Measurements from ENCODE around the gene BAG5. TPM values are rescaled to one million over a fixed set of nuclear protein-coding genes. Genes with fewer than 3 reads are reported as not detected.

The BAG5 gene
- total RNA-seq, 1 experiment from 2014 or later, result 76.5 TPM

- intact Hi-C loops (cut with micrococcal nuclease; ENCODE audit: unreplicated experiment), result loop anchor here (1.0 to 5.0 kb wide), 3 partner anchors 19 to 41 kb away; partner anchors contain the start of genes BAG5 and COA8
- no peaks in the 10 kb centered on the region for H3K9me3 ChIP-seq (ENCODE audit: insufficient read depth, low read depth)
- peak overlapping the region; percentile 66 for H3K4me3 ChIP-seq
- peaks cover 56% of the 10 kb centered on the region for H3F3A ChIP-seq (ENCODE audit: insufficient read depth, low read depth)
- H3K4me2 ChIP-seq, result peak overlapping the region; percentile 73
- TF ChIP-seq EZH2 (IDR thresholded peaks at IDR 0.05; ENCODE audit: low read depth) (no peak), CTCF (conservative IDR thresholded peaks at IDR 0.05) (no peak)
- BruUV-seq (replicated peaks), result no TSS peak
- no peaks in the 10 kb centered on the region for H3K36me3 ChIP-seq (ENCODE audit: low read depth)
- no peaks in the 10 kb centered on the region for H3K79me2 ChIP-seq (ENCODE audit: low read depth)
- CTCF ChIA-PET, result interaction anchor here (0.6 to 2.2 kb wide), 8 partner anchors 12 to 546 kb away, joined by 3 to 15 read pairs (median 3); no protein-coding TSS in a partner anchor
- peaks cover 18% of the 10 kb centered on the region for H4K20me1 ChIP-seq (ENCODE audit: insufficient read depth)
- peaks cover 11% of the 10 kb centered on the region for H3K4me1 ChIP-seq (replicated peaks; ENCODE audit: insufficient read depth)
- H3K27me3 ChIP-seq (ENCODE audit: insufficient read depth, low read depth), result no peaks in the 10 kb centered on the region
- DNase-seq, result no peak
- peak overlapping the region; percentile 76 for H2AFZ ChIP-seq
- POLR2A ChIA-PET (ENCODE audit: unreplicated experiment), result interaction anchor here (0.6 to 0.8 kb wide), 3 partner anchors 19 to 588 kb away, joined by 3 to 4 read pairs (median 3); no protein-coding TSS in a partner anchor
- H3K9me2 ChIP-seq (ENCODE audit: insufficient read depth), result no peaks in the 10 kb centered on the region
- H3K27ac ChIP-seq, result no peak overlapping the region
Observed at GRCh38 chr14:103521438-103521950, 41.0 kb downstream of the BAG5 start.

DNA sequence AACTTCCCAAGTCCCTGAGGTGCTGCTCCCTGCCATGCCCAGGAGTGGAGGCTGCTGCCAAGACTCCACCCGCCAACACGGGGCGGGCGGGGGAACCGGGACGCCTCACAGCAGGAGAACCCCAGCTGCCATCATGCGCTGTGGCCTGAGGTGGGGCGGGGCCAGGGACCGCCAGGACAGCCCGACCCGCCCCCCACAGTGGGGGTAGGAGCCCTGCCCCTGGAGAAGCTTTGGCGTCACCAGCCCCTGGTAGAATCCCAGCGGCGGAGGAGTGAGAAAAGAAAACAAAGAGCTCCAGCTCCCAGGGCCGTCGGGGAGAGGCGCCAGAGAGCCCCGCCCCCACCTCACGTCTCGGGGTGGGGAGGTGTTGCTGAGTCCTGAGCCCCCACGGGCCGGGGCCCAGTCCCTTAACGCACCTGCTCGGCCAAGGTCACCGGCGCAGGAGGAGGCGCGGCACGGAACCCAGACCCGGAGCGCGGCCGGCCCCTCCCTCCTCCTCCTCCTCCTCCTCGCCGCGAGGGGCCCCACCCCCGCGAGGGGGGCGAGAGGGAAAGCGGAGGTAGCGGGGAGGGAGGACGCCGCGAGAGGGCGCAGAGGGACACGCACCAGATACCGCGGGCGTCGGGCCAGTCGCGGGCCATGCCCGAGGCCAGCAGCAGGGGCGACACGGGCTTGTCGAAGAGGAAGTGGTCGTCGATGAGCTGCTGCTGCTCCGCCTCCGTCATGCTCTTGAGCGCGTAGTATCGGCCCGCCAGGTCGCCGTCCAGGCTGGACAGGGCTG is 41.6 kb downstream of the BAG5 start:
- no peaks in the 10 kb centered on the region for H3K36me3 ChIP-seq (ENCODE audit: low read depth)
- H4K20me1 ChIP-seq (ENCODE audit: insufficient read depth), result peaks cover 21% of the 10 kb centered on the region
- H3K4me2 ChIP-seq, result peak overlapping the region; percentile 73
- H3K4me1 ChIP-seq (replicated peaks; ENCODE audit: insufficient read depth), result peaks cover 11% of the 10 kb centered on the region
- ChIA-PET CTCF (interaction anchor here (0.6 to 2.2 kb wide), 7 partner anchors 13 to 41 kb away, joined by 3 to 15 read pairs (median 5); no protein-coding TSS in a partner anchor), POLR2A (ENCODE audit: unreplicated experiment) (interaction anchor here (0.6 to 1.0 kb wide), 5 partner anchors 19 to 587 kb away, joined by 3 to 5 read pairs (median 3); no protein-coding TSS in a partner anchor)
- no peaks in the 10 kb centered on the region for H3K79me2 ChIP-seq (ENCODE audit: low read depth)
- peak; percentile 82 to 95 for DNase-seq
- H3K4me3 ChIP-seq, result peak overlapping the region; percentile 66
- H3K9me3 ChIP-seq (ENCODE audit: insufficient read depth, low read depth), result no peaks in the 10 kb centered on the region
- TF ChIP-seq CTCF (conservative IDR thresholded peaks at IDR 0.05), result peak; percentile 81
- no peak for TF ChIP-seq EZH2 (IDR thresholded peaks at IDR 0.05; ENCODE audit: low read depth)
- peak overlapping the region; percentile 16 for H3K27ac ChIP-seq
- peak overlapping the region; percentile 76 for H2AFZ ChIP-seq
- H3K27me3 ChIP-seq (ENCODE audit: insufficient read depth, low read depth), result no peaks in the 10 kb centered on the region
- H3K9me2 ChIP-seq (ENCODE audit: insufficient read depth), result no peaks in the 10 kb centered on the region
- TSS peak; percentile 44 for BruUV-seq (replicated peaks)
- H3F3A ChIP-seq (ENCODE audit: insufficient read depth, low read depth), result peaks cover 62% of the 10 kb centered on the region
- intact Hi-C loops (cut with micrococcal nuclease; ENCODE audit: unreplicated experiment), result loop anchor here (1.0 to 5.0 kb wide), 3 partner anchors 19 to 41 kb away; partner anchors contain the start of genes BAG5 and COA8

GRCh38 chr14:103520269-103520656 is 42.2 kb downstream of the BAG5 start:
- H3K27me3 ChIP-seq (ENCODE audit: insufficient read depth, low read depth), result no peaks in the 10 kb centered on the region
- no peaks in the 10 kb centered on the region for H3K9me2 ChIP-seq (ENCODE audit: insufficient read depth)
- peak overlapping the region; percentile 66; the same call in 1 of the 2 replicates for H3K4me3 ChIP-seq
- TF ChIP-seq CTCF (conservative IDR thresholded peaks at IDR 0.05) (no peak), EZH2 (IDR thresholded peaks at IDR 0.05; ENCODE audit: low read depth) (no peak)
- no peaks in the 10 kb centered on the region for H3K9me3 ChIP-seq (ENCODE audit: insufficient read depth, low read depth)
- peaks cover 11% of the 10 kb centered on the region for H3K4me1 ChIP-seq (replicated peaks; ENCODE audit: insufficient read depth)
- DNase-seq, result no peak
- peak overlapping the region; percentile 16; the same call in 1 of the 2 replicates for H3K27ac ChIP-seq
- no TSS peak for BruUV-seq (replicated peaks)
- no peaks in the 10 kb centered on the region for H3K36me3 ChIP-seq (ENCODE audit: low read depth)
- H3F3A ChIP-seq (ENCODE audit: insufficient read depth, low read depth), result peaks cover 62% of the 10 kb centered on the region
- ChIA-PET CTCF (interaction anchor here (0.6 to 2.2 kb wide), 4 partner anchors 20 to 28 kb away, joined by 5 to 15 read pairs (median 7); no protein-coding TSS in a partner anchor), POLR2A (ENCODE audit: unreplicated experiment) (interaction anchor here (1.0 kb wide), 1 partner anchor 20 kb away, joined by 3 read pairs; no protein-coding TSS in a partner anchor)
- H3K4me2 ChIP-seq, result peak overlapping the region; percentile 73
- H3K79me2 ChIP-seq (ENCODE audit: low read depth), result no peaks in the 10 kb centered on the region
- intact Hi-C loops (cut with micrococcal nuclease; ENCODE audit: unreplicated experiment), result loop anchor here (5.0 kb wide), 1 partner anchor 42 kb away; the partner anchor contains the start of genes BAG5 and COA8
- H2AFZ ChIP-seq, result no peak overlapping the region
- peaks cover 21% of the 10 kb centered on the region for H4K20me1 ChIP-seq (ENCODE audit: insufficient read depth)
